ENCODE data around the gene FAM47E.

- TF ChIP-seq NANOG (IDR thresholded peaks at IDR 0.05; ENCODE audit: insufficient read depth, low read depth, low read length, poor library complexity, severe bottlenecking), result no peak
- no peak for TF ChIP-seq POLR2A (IDR thresholded peaks at IDR 0.05; ENCODE audit: control extremely low read depth in 1 of 2, low read depth in 2 of 2, low read length in 2 of 2)
- no peak for TF ChIP-seq SIX5 (IDR thresholded peaks at IDR 0.05; ENCODE audit: low read depth, low read length)
- no peak for TF ChIP-seq USF2 (IDR thresholded peaks at IDR 0.05; ENCODE audit: low read length)
- no peak for TF ChIP-seq SP1 (IDR thresholded peaks at IDR 0.05; ENCODE audit: low read depth, low read length)
Measured at GRCh38 chr4:76235407-76235806, 16.1 kb upstream of the FAM47E start.

All from H1 (cell line).